ENCODE results near the gene SUGCT. TPM values are rescaled to one million over a fixed set of nuclear protein-coding genes. Genes with fewer than 3 reads are reported as not detected.

The SUGCT gene
- total RNA-seq, 1 experiment from 2014 or later: 1.6 TPM

GRCh38 chr7:40483630-40484029 is 348.8 kb downstream of the SUGCT start:
- DNase-seq: no peak
- intact Hi-C loops (cut with micrococcal nuclease; ENCODE audit: unreplicated experiment): no loop called here
- TF ChIP-seq, protein P1, sequence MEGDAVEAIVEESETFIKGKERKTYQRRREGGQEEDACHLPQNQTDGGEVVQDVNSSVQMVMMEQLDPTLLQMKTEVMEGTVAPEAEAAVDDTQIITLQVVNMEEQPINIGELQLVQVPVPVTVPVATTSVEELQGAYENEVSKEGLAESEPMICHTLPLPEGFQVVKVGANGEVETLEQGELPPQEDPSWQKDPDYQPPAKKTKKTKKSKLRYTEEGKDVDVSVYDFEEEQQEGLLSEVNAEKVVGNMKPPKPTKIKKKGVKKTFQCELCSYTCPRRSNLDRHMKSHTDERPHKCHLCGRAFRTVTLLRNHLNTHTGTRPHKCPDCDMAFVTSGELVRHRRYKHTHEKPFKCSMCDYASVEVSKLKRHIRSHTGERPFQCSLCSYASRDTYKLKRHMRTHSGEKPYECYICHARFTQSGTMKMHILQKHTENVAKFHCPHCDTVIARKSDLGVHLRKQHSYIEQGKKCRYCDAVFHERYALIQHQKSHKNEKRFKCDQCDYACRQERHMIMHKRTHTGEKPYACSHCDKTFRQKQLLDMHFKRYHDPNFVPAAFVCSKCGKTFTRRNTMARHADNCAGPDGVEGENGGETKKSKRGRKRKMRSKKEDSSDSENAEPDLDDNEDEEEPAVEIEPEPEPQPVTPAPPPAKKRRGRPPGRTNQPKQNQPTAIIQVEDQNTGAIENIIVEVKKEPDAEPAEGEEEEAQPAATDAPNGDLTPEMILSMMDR (IDR thresholded peaks at IDR 0.05; ENCODE audit: unreplicated experiment): no peak
- Mint-ChIP-seq H3K4me1 (ENCODE audit: low read depth, unreplicated experiment) (no peaks in the 10 kb centered on the region), H3K36me3 (ENCODE audit: insufficient read depth, unreplicated experiment) (no peaks in the 10 kb centered on the region), H3K27ac (ENCODE audit: unreplicated experiment) (no peak overlapping the region), H3K4me3 (ENCODE audit: low read depth, unreplicated experiment) (no peak overlapping the region), H3K27me3 (ENCODE audit: unreplicated experiment) (no peaks in the 10 kb centered on the region), H3K9me3 (ENCODE audit: low read depth, unreplicated experiment) (no peaks in the 10 kb centered on the region)
- CTCF ChIA-PET: interaction anchor here (0.7 kb wide), 1 partner anchor 1671 kb away, joined by 3 read pairs; no protein-coding TSS in a partner anchor
- no TSS peak for BruUV-seq (replicated peaks)

- CTCF ChIA-PET: interaction anchor here (0.6 kb wide), 1 partner anchor 106 kb away, joined by 4 read pairs; no protein-coding TSS in a partner anchor
- H3K36me3 Mint-ChIP-seq (ENCODE audit: insufficient read depth, unreplicated experiment): no peaks in the 10 kb centered on the region
- H3K4me1 Mint-ChIP-seq (ENCODE audit: low read depth, unreplicated experiment): no peaks in the 10 kb centered on the region
- no peak overlapping the region for H3K4me3 Mint-ChIP-seq (ENCODE audit: low read depth, unreplicated experiment)
- no peak for DNase-seq
- intact Hi-C loops (cut with micrococcal nuclease; ENCODE audit: unreplicated experiment): no loop called here
- H3K27me3 Mint-ChIP-seq (ENCODE audit: unreplicated experiment): no peaks in the 10 kb centered on the region
- BruUV-seq (replicated peaks): no TSS peak
- no peaks in the 10 kb centered on the region for H3K9me3 Mint-ChIP-seq (ENCODE audit: low read depth, unreplicated experiment)
- TF ChIP-seq, protein P1 (IDR thresholded peaks at IDR 0.05; ENCODE audit: unreplicated experiment): no peak
- no peak overlapping the region for H3K27ac Mint-ChIP-seq (ENCODE audit: unreplicated experiment)
Observed at GRCh38 chr7:40489844-40490602, 355.2 kb downstream of the SUGCT start.

GRCh38 chr7:40490603-40490924 is 355.8 kb downstream of the SUGCT start:
- no peak for DNase-seq
- CTCF ChIA-PET: no interaction called here
- intact Hi-C loops (cut with micrococcal nuclease; ENCODE audit: unreplicated experiment): no loop called here
- TF ChIP-seq, protein P1 (IDR thresholded peaks at IDR 0.05; ENCODE audit: unreplicated experiment): no peak
- Mint-ChIP-seq H3K36me3 (ENCODE audit: insufficient read depth, unreplicated experiment) (no peaks in the 10 kb centered on the region), H3K4me3 (ENCODE audit: low read depth, unreplicated experiment) (no peak overlapping the region), H3K4me1 (ENCODE audit: low read depth, unreplicated experiment) (no peaks in the 10 kb centered on the region), H3K9me3 (ENCODE audit: low read depth, unreplicated experiment) (no peaks in the 10 kb centered on the region), H3K27ac (ENCODE audit: unreplicated experiment) (no peak overlapping the region), H3K27me3 (ENCODE audit: unreplicated experiment) (no peaks in the 10 kb centered on the region)
- BruUV-seq (replicated peaks): no TSS peak

DNA sequence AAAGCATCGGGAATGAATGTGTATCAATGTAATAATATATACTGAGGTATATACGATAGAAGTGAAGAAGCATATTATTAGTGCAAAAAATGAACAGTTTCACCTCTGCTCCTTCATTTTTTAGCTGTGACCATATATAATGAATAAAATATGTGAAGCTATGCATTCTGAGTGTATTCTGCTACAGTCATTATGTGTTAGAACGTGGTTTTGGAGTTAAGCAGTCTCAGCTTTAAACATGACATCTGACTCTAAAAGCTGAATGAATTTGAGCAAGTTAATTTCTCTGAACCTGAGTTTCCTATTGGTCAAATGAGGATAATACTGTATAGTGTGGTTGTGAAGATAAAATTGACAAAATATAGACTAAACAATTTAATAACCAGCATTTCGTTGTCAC is 358.1 kb downstream of the SUGCT start:
- no peak overlapping the region for H3K4me3 Mint-ChIP-seq (ENCODE audit: low read depth, unreplicated experiment)

More for the DNA sequence above, 358.1 kb downstream of the SUGCT start:
- Mint-ChIP-seq H3K36me3 (ENCODE audit: insufficient read depth, unreplicated experiment) (no peaks in the 10 kb centered on the region), H3K4me1 (ENCODE audit: low read depth, unreplicated experiment) (no peaks in the 10 kb centered on the region), H3K27me3 (ENCODE audit: unreplicated experiment) (no peaks in the 10 kb centered on the region), H3K9me3 (ENCODE audit: low read depth, unreplicated experiment) (no peaks in the 10 kb centered on the region), H3K27ac (ENCODE audit: unreplicated experiment) (no peak overlapping the region)
- BruUV-seq (replicated peaks): no TSS peak
- TF ChIP-seq, protein P1 (IDR thresholded peaks at IDR 0.05; ENCODE audit: unreplicated experiment): no peak
- intact Hi-C loops (cut with micrococcal nuclease; ENCODE audit: unreplicated experiment): no loop called here
- CTCF ChIA-PET: no interaction called here
- DNase-seq: no peak

Data from Calu3 (cell line).